Putamen (tissue), 1 donor: ENCODE results near the gene DNAJC30.
"Not testable (repeated sequence)": the region's sequence is repeated elsewhere in the genome, so short reads cannot be mapped to it uniquely, and the experiment has no call there.

Source experiments
- DNase-seq: peaks from one replicate; pipeline ENCODE4 v3.0.0-alpha.2; 2016; ENCODE audit warnings: low spot score

Gene DNAJC30

GRCh38 chr7:73683056-73683787 is at the start of gene DNAJC30, which contains the start of gene BUD23:
Gene DNAJC30, minus strand, starts transcription at chr7:73683453. Its CDS starts 30 bp downstream, at chr7:73683423.
Gene BUD23, plus strand, starts transcription at chr7:73683597. Its CDS starts 29 bp downstream, at chr7:73683626.
- DNase-seq = peak; percentile 93

GRCh38 chr7:73732397-73732796 is 49.1 kb upstream of the DNAJC30 start:
- DNase-seq = no peak

GRCh38 chr7:73730485-73730884 is 47.2 kb upstream of the DNAJC30 start:
- DNase-seq = no peak

DNA sequence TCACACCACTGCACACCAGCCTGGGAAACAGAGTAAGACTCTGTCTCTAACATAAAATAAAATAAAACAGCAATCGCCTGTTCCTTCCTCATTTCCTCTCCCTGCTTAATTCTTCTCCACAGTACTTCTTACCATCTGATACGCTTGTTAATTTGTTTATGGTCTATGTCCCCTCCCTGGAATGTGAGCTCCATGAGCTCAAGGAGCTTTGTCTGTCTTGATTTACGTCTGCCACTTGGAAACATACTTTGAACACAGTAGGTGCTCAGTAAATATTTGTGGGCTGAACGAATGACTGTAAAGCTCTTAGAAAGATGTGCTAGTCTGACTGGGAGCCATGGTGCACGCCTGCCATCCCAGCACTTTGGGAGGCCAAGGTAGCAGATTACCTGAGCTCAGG is 45.3 kb upstream of the DNAJC30 start:
- no peak for DNase-seq

GRCh38 chr7:73727952-73728351 is 44.7 kb upstream of the DNAJC30 start:
- DNase-seq = no peak

- DNase-seq = no peak
Measured at GRCh38 chr7:73726083-73726466, 42.8 kb upstream of the DNAJC30 start.

DNA sequence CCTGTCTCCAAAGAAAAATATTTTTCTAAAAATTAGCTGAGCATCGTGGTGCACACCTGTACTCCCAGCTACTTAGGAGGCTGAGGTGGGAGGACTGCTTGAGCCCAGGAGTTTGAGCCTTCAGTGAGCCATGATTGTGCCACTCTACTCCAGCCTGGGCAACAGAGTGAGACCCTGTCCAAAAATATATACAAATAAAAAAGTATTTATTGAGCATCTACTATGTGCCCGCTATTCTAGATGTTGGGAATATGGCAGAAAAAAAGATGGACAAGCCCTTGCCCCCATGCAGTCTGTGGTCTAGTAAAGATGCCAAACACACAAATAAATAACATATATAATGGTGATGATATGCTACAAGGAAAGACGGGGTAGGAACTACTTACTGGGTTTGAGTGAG is 40.6 kb upstream of the DNAJC30 start:
- no peak for DNase-seq

DNA sequence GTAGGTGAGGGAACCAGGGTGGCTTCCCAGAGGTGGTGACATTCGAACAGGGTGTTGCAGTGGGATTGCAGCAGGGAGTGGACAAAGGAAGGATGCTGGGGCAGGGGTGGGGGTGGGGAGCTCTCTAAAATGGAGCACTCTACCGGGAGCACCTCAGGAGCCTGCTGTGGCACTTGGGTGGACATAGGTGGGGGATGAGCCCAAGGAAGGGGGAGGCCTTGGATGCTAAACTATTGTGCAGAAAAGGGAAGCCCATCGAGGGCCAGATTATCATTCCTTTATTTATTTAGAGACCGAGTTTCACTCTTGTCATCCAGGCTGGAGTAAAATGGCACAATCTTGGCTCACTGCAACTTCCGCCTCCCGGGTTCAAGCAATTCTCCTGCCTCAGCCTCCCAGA is 39.5 kb upstream of the DNAJC30 start:
- DNase-seq = no peak

- not testable (repeated sequence) for DNase-seq
Measured at GRCh38 chr7:73722182-73722581, 38.9 kb upstream of the DNAJC30 start.

GRCh38 chr7:73721377-73721817 is 38.1 kb upstream of the DNAJC30 start:
- peak; percentile 47 for DNase-seq

GRCh38 chr7:73720443-73720842 is 37.2 kb upstream of the DNAJC30 start:
- DNase-seq = not testable (repeated sequence)

- no peak for DNase-seq
Measured at GRCh38 chr7:73719806-73720169, 36.5 kb upstream of the DNAJC30 start.

DNA sequence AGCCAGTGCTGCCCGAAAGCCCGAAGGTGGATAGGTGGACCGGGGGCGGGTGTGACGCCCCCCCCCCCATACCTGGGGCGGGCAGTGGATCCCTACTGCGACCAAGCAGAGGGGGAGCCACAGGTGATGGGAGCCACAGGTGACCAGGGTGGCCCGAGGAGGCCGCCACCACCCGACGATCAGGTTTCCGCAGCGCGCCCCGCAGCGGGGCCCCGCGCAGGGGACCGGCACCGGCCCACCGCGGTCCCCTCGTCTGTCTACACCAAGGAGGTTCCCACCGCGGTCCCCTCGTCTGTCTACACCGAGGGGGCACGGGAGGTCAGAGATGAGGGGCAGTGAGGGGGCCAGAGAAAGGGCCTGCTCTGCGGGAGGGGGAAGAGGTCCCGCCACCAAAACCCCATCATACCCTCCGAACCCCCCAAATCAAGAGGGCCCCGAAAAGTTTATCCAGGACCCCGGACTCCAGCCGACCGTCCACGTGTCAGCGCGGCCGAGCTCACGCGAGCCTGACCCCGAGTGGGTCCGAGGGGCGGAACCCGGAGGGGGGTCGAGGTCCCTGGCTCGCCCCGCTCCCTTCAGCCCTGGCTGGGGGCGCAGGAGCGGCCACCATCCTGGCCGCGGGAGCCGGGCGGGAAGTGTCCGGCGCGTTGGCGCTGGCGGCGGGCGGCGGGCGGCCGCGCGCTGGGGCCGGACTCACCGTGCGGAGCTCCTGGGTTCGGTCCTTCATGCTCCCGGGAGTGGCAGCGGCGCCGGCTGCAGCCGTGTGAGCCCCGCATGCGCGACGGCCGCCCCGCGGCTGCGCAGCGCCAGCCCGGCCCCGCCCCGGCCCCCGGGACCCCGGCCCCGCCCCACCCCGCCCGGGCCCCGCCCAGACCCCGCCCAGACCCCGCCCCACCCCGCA is 35.9 kb upstream of the DNAJC30 start, which contains the start of gene STX1A:
Gene STX1A, minus strand, starts transcription at position 765 of the 901 bp plus-strand sequence. Its CDS starts 38 bp downstream, at position 727.
- DNase-seq = peak; percentile 63

- no peak for DNase-seq
Measured at GRCh38 chr7:73718438-73718881, 35.2 kb upstream of the DNAJC30 start.

DNA sequence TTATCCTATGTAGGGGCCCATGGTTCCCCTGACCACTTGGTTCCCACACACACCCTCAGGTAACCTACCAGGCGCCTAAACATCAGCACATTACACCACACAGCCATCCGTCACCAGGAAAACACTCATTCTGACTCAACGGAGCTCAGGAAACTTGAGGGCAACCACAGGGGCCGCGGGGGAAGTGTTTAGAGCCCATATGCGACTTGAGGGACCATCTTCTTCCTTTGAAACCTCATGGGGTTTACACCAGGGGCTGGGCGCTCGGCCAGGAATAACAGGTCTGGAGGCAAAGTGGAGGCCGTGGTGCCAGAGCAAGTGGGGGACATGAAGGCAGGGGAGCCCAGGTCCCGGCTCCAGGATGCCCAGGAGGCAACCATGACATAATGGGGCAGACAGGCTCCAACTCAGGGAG is 34.7 kb upstream of the DNAJC30 start:
- no peak for DNase-seq

- DNase-seq = no peak
Measured at GRCh38 chr7:73717025-73717807, 34.0 kb upstream of the DNAJC30 start.

DNA sequence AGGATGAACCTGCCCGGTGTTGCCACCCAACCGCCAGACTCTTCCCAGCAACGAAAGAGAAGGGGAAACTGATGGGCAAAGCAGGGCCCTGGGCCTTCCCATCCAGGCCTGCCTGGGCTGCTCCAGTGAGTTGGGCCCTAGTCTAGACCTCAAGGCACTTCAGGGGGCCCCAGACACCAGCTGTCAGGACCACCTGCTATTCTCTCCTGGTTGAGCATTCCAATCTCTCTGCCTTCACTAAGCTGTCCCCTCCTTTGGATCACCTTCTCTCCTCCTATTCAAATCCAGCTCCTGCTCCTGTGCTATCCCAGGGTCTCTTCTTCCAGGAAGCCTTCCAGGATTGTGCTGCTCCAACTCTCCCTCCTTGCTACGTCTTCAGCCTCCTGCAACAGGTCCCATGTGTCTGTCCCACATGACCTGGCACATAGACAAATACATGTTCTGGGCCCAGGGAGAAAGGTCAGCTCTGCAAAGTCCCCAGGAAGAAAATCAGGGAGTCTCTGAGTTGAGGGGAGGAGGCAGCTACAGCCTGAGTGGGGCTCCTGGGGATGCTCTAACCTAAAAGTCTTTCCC is 33.2 kb upstream of the DNAJC30 start:
- no peak for DNase-seq

- no peak for DNase-seq
Measured at GRCh38 chr7:73715648-73716317, 32.5 kb upstream of the DNAJC30 start.

GRCh38 chr7:73713319-73713718 is 30.1 kb upstream of the DNAJC30 start:
- not testable (repeated sequence) for DNase-seq

DNA sequence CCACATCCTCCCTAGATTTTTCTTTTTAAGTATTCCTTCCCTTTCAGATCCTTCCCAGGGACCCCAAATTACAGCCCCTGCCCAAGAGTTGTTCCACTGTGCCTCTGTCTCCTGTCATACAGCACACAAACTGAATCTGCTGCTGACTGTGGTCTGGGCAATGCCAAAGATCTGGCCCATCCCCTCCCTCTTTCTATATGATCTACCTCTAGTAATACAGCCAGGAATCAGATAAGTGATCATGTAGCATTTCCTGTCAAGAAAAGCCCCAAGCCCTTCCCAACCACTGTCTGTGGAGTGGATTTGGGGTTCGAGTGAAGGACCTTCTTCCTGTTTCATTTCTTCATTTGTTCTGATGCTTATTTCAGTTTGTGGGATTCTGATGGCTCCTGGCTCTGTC is 29.5 kb upstream of the DNAJC30 start:
- DNase-seq = no peak

DNA sequence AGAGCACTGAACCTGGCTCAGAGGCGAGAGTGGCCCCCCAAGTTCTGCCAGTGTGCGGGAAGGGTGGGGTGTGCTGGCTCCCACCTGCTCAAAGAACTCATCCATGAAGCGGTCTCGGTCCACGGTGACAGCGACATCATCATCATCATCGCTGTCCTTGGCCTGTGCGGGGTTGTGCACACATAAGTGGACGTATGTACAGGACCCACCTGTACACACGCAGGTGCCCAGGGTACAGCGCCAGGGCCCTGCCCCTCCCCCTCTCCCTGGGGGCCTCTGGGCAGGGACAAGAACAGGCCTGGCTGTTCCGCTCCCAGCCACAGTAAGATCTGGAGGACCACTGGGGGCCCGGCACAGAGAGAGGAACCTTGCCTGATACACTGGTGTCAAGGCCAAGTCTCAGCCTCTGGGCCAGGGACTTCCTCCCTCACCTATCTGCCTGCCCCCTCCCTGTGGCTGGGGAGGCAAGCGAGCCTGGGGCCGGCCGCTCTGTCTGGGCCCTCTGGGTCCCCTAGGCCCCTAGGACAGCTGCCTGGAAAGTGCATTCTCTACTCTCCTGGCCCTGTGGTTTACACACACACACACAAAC is 25.8 kb upstream of the DNAJC30 start:
- no peak for DNase-seq
